GM12878 (cell line): ENCODE data around the gene PPP1R12B.

Experiments
- BRCA1 ChIP-seq: IDR thresholded peaks from 2 replicates; pipeline ENCODE4 v1.6.1; 2011; ENCODE audit warnings: low read depth, low read length, improper control_type of control experiment
- CHD2 ChIP-seq: IDR thresholded peaks from 2 replicates; pipeline ENCODE4 v1.6.1; 2011; ENCODE audit warnings: low read depth, low read length, improper control_type of control experiment, borderline replicate concordance
- CREB1 ChIP-seq: IDR thresholded peaks from 2 replicates; pipeline ENCODE4 v1.6.1; 2012; ENCODE audit warnings: low read depth, mild to moderate bottlenecking, inconsistent platforms
- CTCF ChIP-seq, 3 experiments: IDR thresholded peaks in 2 of 3; conservative IDR thresholded peaks in 1 of 3; 2 replicates each; pipeline ENCODE4 v1.5.1; 2011; ENCODE audit warnings: low read depth in 3 of 3, low read length in 3 of 3, mild to moderate bottlenecking in 3 of 3, control low read depth in 2 of 3, moderate library complexity in 2 of 3, inconsistent platforms in 1 of 3, mixed read lengths in 1 of 3; ENCODE audit not compliant: control insufficient read depth in 2 of 3, insufficient read depth in 1 of 3; ENCODE audit errors: extremely low read depth in 1 of 3
- ETV6 ChIP-seq, 2 experiments: fragments of 450-650 bp in 1 of 2; IDR thresholded peaks in 1 of 2; conservative IDR thresholded peaks in 1 of 2; 2 replicates each; pipeline ENCODE4 v1.6.1; 2014; ENCODE audit warnings: antibody characterized with exemption in 1 of 2, borderline replicate concordance in 1 of 2, low read depth in 1 of 2, mild to moderate bottlenecking in 1 of 2, moderate library complexity in 1 of 2
- FOS ChIP-seq: IDR thresholded peaks from 3 replicates; pipeline ENCODE4 v1.6.1; 2011; ENCODE audit warnings: borderline replicate concordance; ENCODE audit not compliant: insufficient read length; ENCODE audit errors: extremely low read depth
- FOXK2 ChIP-seq: fragments of 450-650 bp; IDR thresholded peaks from 2 replicates; pipeline ENCODE4 v1.6.1; 2017; ENCODE audit warnings: mild to moderate bottlenecking, moderate library complexity
- POLR2AphosphoS5 ChIP-seq: IDR thresholded peaks from 2 replicates; pipeline ENCODE4 v1.6.1; 2011; ENCODE audit warnings: mild to moderate bottlenecking, low read length, inconsistent platforms
- REST ChIP-seq: IDR thresholded peaks from 2 replicates; pipeline ENCODE4 v1.6.1; 2012; ENCODE audit warnings: mild to moderate bottlenecking, low read depth, low read length
- SREBF2 ChIP-seq: IDR thresholded peaks from 2 replicates; pipeline ENCODE4 v1.6.1; 2012; ENCODE audit warnings: mild to moderate bottlenecking, low read length
- STAT3 ChIP-seq: IDR thresholded peaks from 2 replicates; pipeline ENCODE4 v1.6.1; 2011; ENCODE audit warnings: low read depth, low read length, improper control_type of control experiment

- no peak for TF ChIP-seq ETV6 (conservative IDR thresholded peaks at IDR 0.05 in 1 of 2, IDR thresholded peaks at IDR 0.05 in 1 of 2; ENCODE audit: borderline replicate concordance in 1 of 2, low read depth in 1 of 2)
- TF ChIP-seq POLR2AphosphoS5 = no peak
- no peak for TF ChIP-seq CHD2
- TF ChIP-seq BRCA1 = no peak
- no peak for TF ChIP-seq REST
- TF ChIP-seq STAT3 = no peak
- no peak for TF ChIP-seq SREBF2
- TF ChIP-seq CTCF (IDR thresholded peaks at IDR 0.05 in 2 of 3, conservative IDR thresholded peaks at IDR 0.05 in 1 of 3; ENCODE audit: control insufficient read depth in 2 of 3, extremely low read depth in 1 of 3, insufficient read depth in 1 of 3, low read depth in 3 of 3, low read length in 3 of 3) = no peak
- TF ChIP-seq CREB1 = no peak
- TF ChIP-seq FOS = no peak
- no peak for TF ChIP-seq FOXK2
Observed at GRCh38 chr1:202320081-202320405, 28.5 kb upstream of the PPP1R12B start.
